Measurements from ENCODE around the gene FUOM. TPM values are rescaled to one million over a fixed set of nuclear protein-coding genes. Genes with fewer than 3 reads are reported as not detected.

FUOM gene
- total RNA-seq, 1 donor from 2014 or later = 13.0 TPM

GRCh38 chr10:133313192-133313591 lies 44.6 kb downstream of the FUOM start:
- Mint-ChIP-seq H3K4me1 (ENCODE audit: low read depth, unreplicated experiment) (peaks cover 17% of the 10 kb centered on the region), H3K36me3 (ENCODE audit: unreplicated experiment) (no peaks in the 10 kb centered on the region), H3K9me3 (ENCODE audit: unreplicated experiment) (peaks cover 16% of the 10 kb centered on the region), H3K4me3 (ENCODE audit: unreplicated experiment) (no peak overlapping the region), H3K27ac (ENCODE audit: unreplicated experiment) (no peak overlapping the region), H3K27me3 (ENCODE audit: unreplicated experiment) (peaks cover 7% of the 10 kb centered on the region)
- DNase-seq = no peak
- TF ChIP-seq CTCF (IDR thresholded peaks at IDR 0.05; ENCODE audit: partially characterized antibody, unreplicated experiment) = no peak

- no peak overlapping the region for H3K27ac Mint-ChIP-seq (ENCODE audit: unreplicated experiment)
- peaks cover 10% of the 10 kb centered on the region for H3K27me3 Mint-ChIP-seq (ENCODE audit: unreplicated experiment)
- no peak for DNase-seq
- peaks cover 19% of the 10 kb centered on the region for H3K4me1 Mint-ChIP-seq (ENCODE audit: low read depth, unreplicated experiment)
- no peak overlapping the region for H3K4me3 Mint-ChIP-seq (ENCODE audit: unreplicated experiment)
- H3K36me3 Mint-ChIP-seq (ENCODE audit: unreplicated experiment) = no peaks in the 10 kb centered on the region
- no peak for TF ChIP-seq CTCF (IDR thresholded peaks at IDR 0.05; ENCODE audit: partially characterized antibody, unreplicated experiment)
- H3K9me3 Mint-ChIP-seq (ENCODE audit: unreplicated experiment) = peaks cover 18% of the 10 kb centered on the region
These were observed 45.1 kb downstream of the FUOM start for GRCh38 chr10:133312769-133313145.

- peaks cover 12% of the 10 kb centered on the region for H3K27me3 Mint-ChIP-seq (ENCODE audit: unreplicated experiment)
- peaks cover 19% of the 10 kb centered on the region for H3K9me3 Mint-ChIP-seq (ENCODE audit: unreplicated experiment)
- H3K27ac Mint-ChIP-seq (ENCODE audit: unreplicated experiment) = peak overlapping the region; percentile 12
- no peak for DNase-seq
- H3K4me3 Mint-ChIP-seq (ENCODE audit: unreplicated experiment) = peak overlapping the region; percentile 57
- TF ChIP-seq CTCF (IDR thresholded peaks at IDR 0.05; ENCODE audit: partially characterized antibody, unreplicated experiment) = no peak
- no peaks in the 10 kb centered on the region for H3K36me3 Mint-ChIP-seq (ENCODE audit: unreplicated experiment)
- peaks cover 20% of the 10 kb centered on the region for H3K4me1 Mint-ChIP-seq (ENCODE audit: low read depth, unreplicated experiment)
These were observed 45.6 kb downstream of the FUOM start for GRCh38 chr10:133312016-133312768.

GRCh38 chr10:133311570-133311969 lies 46.2 kb downstream of the FUOM start:
- Mint-ChIP-seq H3K27ac (ENCODE audit: unreplicated experiment) (no peak overlapping the region), H3K9me3 (ENCODE audit: unreplicated experiment) (peaks cover 18% of the 10 kb centered on the region), H3K27me3 (ENCODE audit: unreplicated experiment) (peaks cover 12% of the 10 kb centered on the region), H3K4me3 (ENCODE audit: unreplicated experiment) (peak overlapping the region; percentile 30), H3K36me3 (ENCODE audit: unreplicated experiment) (no peaks in the 10 kb centered on the region), H3K4me1 (ENCODE audit: low read depth, unreplicated experiment) (peaks cover 20% of the 10 kb centered on the region)
- TF ChIP-seq CTCF (IDR thresholded peaks at IDR 0.05; ENCODE audit: partially characterized antibody, unreplicated experiment) = no peak
- peak; percentile 65 for DNase-seq

GRCh38 chr10:133310789-133311188 lies 47.0 kb downstream of the FUOM start:
- DNase-seq = no peak
- no peak for TF ChIP-seq CTCF (IDR thresholded peaks at IDR 0.05; ENCODE audit: partially characterized antibody, unreplicated experiment)
- H3K4me3 Mint-ChIP-seq (ENCODE audit: unreplicated experiment) = no peak overlapping the region
- H3K4me1 Mint-ChIP-seq (ENCODE audit: low read depth, unreplicated experiment) = peaks cover 20% of the 10 kb centered on the region
- H3K27me3 Mint-ChIP-seq (ENCODE audit: unreplicated experiment) = peaks cover 12% of the 10 kb centered on the region
- no peaks in the 10 kb centered on the region for H3K36me3 Mint-ChIP-seq (ENCODE audit: unreplicated experiment)
- H3K27ac Mint-ChIP-seq (ENCODE audit: unreplicated experiment) = no peak overlapping the region
- H3K9me3 Mint-ChIP-seq (ENCODE audit: unreplicated experiment) = peaks cover 13% of the 10 kb centered on the region

All from glutamatergic neuron (in vitro differentiated cells).